ENCODE data around the gene BPIFB4.
"Not testable (repeated sequence)": the region's sequence is repeated elsewhere in the genome, so short reads cannot be mapped to it uniquely, and the experiment has no call there.

Gene BPIFB4

DNA sequence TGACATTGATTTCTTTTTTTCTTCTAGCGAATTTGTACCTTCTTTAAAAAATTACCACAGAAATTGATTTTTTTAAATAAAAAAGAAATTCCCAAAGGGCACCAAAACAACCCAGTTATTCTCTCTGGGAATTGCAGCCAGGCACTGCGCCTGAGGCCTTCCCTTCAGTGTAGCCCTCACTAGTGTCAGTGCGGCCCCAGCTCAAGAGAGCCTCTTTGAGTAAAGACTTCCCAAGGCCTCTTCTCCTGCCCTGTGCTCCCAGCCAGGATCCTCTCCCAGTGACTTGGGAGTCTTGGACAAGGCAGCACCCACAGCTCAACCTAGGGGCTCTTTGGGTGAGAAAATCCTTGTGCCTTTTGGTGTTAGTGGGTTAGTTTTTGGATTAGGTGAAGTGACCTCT is 41.5 kb downstream of the BPIFB4 start:
- no peak for DNase-seq (ENCODE audit: low read depth)

GRCh38 chr20:33122297-33122696 is 42.9 kb downstream of the BPIFB4 start:
- not testable (repeated sequence) for DNase-seq (ENCODE audit: low read depth)

GRCh38 chr20:33124261-33124660 is 44.8 kb downstream of the BPIFB4 start:
- no peak for DNase-seq (ENCODE audit: low read depth)

- DNase-seq (ENCODE audit: low read depth), result no peak
Observed at GRCh38 chr20:33124994-33125393, 45.6 kb downstream of the BPIFB4 start.

DNA sequence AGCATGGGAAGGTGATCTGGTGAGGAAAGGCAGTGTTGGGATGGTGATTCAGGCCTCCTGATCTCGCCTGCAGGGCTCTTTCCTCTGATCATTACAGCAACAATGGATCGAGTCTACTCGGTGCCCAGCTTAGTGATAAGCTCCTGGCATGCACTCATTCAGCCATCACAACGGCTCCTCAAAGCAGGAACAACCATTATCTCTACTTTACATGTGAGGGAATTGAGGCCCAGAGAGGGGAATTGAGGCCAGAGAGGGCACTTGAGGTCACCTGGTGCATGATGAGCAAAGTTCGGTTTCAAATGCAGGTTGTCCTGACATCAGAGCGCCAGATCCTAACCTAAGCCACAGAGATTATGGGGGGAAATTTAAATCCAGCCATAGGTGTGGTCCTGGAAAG is 46.5 kb downstream of the BPIFB4 start:
- no peak for DNase-seq (ENCODE audit: low read depth)

GRCh38 chr20:33127422-33128097 is 48.1 kb downstream of the BPIFB4 start:
- DNase-seq (ENCODE audit: low read depth), result no peak

GRCh38 chr20:33130568-33131061 is 51.2 kb downstream of the BPIFB4 start:
- DNase-seq (ENCODE audit: low read depth), result no peak

GRCh38 chr20:33131949-33132473 is 52.6 kb downstream of the BPIFB4 start:
- no peak for DNase-seq (ENCODE audit: low read depth)

GRCh38 chr20:33132513-33133372 is 53.3 kb downstream of the BPIFB4 start:
- DNase-seq (ENCODE audit: low read depth), result no peak

- DNase-seq (ENCODE audit: low read depth), result no peak
Observed at GRCh38 chr20:33133373-33133941, 54.0 kb downstream of the BPIFB4 start.

DNA sequence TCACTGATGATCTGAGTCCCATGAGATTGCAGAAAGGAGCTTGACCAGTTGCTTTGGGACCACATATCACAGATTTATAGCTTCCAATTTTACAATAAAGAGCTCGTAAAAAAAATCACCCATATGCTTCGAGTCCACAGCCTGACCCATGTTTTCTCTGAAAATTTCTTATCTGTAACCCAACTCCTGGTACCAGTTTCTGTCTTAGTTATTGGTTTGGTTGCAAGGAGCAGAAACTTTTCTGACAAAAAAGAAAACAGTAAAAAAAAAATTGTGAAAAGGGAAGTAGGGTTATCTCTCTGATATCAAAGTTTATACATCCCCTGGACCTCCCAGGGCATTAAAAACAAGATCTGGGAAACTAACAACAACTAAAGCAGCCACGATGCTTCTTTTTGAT is 57.8 kb downstream of the BPIFB4 start:
- no peak for DNase-seq (ENCODE audit: low read depth)

- DNase-seq (ENCODE audit: low read depth), result no peak
Observed at GRCh38 chr20:33139467-33139866, 60.0 kb downstream of the BPIFB4 start.

GRCh38 chr20:33145521-33145920 is 66.1 kb downstream of the BPIFB4 start:
- DNase-seq (ENCODE audit: low read depth), result no peak

DNA sequence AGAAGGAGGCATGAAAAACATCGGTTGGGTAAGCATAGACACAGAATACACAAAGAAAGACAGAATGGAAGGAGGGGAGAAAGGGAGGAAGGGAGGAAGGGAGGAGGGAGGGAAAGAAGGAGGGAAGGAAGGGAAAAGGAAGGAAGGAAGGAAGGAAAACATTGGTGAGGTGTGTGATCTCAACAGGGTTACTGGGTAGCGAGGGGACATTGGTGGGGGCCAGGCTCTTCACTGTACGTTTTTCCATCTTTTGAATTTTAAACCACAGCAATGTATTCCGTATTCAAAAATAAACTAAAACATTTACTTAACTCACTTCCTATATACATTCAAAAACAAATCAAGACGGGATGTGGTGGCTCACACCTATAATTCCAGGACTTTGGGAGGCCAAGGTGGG is 67.9 kb downstream of the BPIFB4 start:
- no peak for DNase-seq (ENCODE audit: low read depth)

GRCh38 chr20:33148040-33148439 is 68.6 kb downstream of the BPIFB4 start:
- DNase-seq (ENCODE audit: low read depth), result no peak

- no peak for DNase-seq (ENCODE audit: low read depth)
Observed at GRCh38 chr20:33154252-33154651, 74.8 kb downstream of the BPIFB4 start.

DNA sequence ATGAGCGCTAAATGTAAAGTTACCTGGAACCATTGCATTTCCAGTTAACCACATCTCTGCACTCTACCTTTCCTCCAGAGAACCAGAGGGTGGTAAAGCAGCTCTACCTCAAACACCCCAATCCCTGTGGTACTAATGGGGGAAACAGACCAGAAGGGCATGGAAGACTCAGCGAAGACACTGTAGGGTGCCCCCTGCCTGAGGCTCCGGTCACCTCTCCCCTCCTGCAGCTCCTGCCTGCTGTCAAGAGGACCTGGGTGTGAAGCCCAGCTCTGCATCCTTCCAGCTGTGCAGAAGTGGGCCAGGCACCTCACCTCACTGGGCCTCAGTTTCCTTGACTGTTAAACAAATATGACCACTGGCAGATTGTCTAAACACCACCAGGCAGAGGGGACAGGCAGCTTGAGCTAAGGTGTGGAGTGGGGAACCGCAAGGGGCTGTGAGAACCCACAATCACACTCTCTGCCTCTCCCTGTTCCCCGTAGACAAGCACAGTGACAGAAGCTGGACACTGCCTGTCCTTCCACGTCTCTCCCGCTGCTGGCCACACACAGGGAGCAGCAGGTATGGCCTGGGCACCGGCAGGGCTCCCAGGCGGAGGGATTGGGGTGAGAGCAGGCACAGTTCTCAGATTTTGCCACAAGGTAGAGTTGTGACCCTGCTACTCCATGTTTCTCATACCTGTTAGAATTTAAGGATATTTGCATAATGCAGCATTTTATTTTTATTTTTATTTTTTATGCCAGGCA is 79.4 kb downstream of the BPIFB4 start:
- DNase-seq (ENCODE audit: low read depth), result no peak

- no peak for DNase-seq (ENCODE audit: low read depth)
Observed at GRCh38 chr20:33159713-33160112, 80.3 kb downstream of the BPIFB4 start.

DNA sequence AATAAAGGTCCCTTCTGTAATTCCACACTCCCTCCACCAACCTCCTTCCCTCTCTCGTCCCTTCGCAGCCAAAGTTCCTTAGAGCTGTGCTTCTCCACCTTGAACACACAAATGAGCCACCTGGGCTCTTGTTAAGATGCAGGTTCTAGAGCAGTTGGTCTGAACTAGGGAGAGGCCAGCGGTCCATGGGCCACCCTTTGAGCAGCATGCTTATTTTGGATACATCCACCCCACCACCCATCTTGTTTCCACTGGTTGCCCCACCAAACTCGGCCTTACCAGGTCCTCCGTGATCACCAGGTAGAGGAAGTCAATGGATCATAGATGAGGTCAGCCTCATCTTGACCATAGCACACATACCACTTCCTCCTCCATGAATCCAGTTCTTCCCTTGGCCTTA is 81.2 kb downstream of the BPIFB4 start:
- DNase-seq (ENCODE audit: low read depth), result no peak

Measured in stimulated activated CD8-positive, alpha-beta memory T cell treated with anti-CD3 and anti-CD28 coated beads, Interleukin-4, amount 100 ng/mL, for 24 hours (primary cell).